Peyer's patch (tissue), 4 donors: ENCODE measurements around the gene EFNB2. TPM values are rescaled to one million over a fixed set of nuclear protein-coding genes. Genes with fewer than 3 reads are reported as not detected.
A peak's percentile ranks its signal among the peaks of the same experiment; 100 is the strongest.

Source experiments
- DNase-seq, 3 donors: peaks; one replicate each; pipeline ENCODE4 v3.0.0-alpha.2; 2017 to 2019
- H3K27ac ChIP-seq, 4 donors: fragments of 200-600 bp; sonication (generic); one replicate each; pipeline ENCODE4 v1.5.1; 2016 to 2019
- H3K27me3 ChIP-seq, 2 donors: fragments of 200-600 bp; sonication (generic); one replicate each; pipeline ENCODE4 v1.5.1; 2019
- H3K36me3 ChIP-seq, 3 donors: fragments of 200-600 bp; sonication (generic); one replicate each; pipeline ENCODE4 v1.5.1; 2016 to 2019
- H3K4me1 ChIP-seq, 4 donors: fragments of 200-600 bp; sonication (generic); one replicate each; pipeline ENCODE4 v1.5.1; 2016 to 2019
- H3K4me3 ChIP-seq, 4 donors: fragments of 200-600 bp; sonication (generic); 1 replicate in 3 of 4; 2 replicates in 1 of 4; pipeline ENCODE4 v1.5.1; 2016 to 2019; ENCODE audit warnings: mild to moderate bottlenecking in 1 of 4
- H3K9me3 ChIP-seq, 4 donors: fragments of 200-600 bp; sonication (generic); one replicate each; pipeline ENCODE4 v1.5.1; 2016 to 2019; ENCODE audit warnings: mild to moderate bottlenecking in 1 of 4
- CTCF ChIP-seq, 6 experiments: fragments of 450-650 bp in 4 of 6; fragments of 200-600 bp in 2 of 6; sonication (generic) in 1 of 6; IDR thresholded peaks; one replicate each; pipeline ENCODE4 v1.5.1; 2017 to 2019; ENCODE audit warnings: antibody characterized with exemption in 6 of 6, mild to moderate bottlenecking in 3 of 6, moderate library complexity in 1 of 6
- POLR2A ChIP-seq, 2 donors: fragments of 450-650 bp; IDR thresholded peaks; one replicate each; pipeline ENCODE4 v1.5.1; 2017; ENCODE audit warnings: antibody characterized with exemption in 2 of 2, mild to moderate bottlenecking in 2 of 2, moderate library complexity in 2 of 2
- total RNA-seq, 4 donors: library from RNA; depleted of rRNA; stranded (reverse); fragments of >200 nt; gene quantifications; one replicate each; pipeline ENCODE4 v1.1.0, GENCODE V29; 2016

Gene EFNB2
- total RNA-seq, 4 donors from 2014 or later = 5.8 to 38.9 (median 30.2) TPM

DNA sequence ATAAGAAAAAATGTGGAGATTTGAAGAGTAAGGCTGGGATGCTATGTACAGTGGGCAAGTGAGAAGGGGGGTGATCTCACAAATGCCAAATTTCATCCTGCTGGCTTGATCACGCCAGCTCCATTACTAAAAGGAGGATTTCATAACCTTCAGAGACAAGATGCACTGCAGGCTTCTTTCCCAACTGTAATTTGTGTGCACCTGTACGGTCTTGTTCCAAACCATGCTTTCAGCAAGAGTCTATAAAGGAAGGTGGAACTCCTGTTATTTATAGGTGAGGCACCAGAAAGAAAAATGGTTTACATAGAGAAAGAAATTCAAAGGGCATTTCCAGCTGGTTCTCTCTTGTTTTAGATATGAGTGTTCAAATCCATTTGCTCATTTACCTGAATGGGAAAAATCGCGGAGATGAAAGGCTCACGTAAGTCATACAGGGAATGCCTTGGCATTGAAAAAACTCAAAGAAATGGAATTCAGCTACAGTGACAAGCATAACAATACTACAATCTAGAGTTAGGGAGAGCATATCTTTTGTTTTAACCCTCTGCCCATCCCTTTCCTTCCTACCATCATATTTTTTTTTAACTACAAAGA is 13.3 kb downstream of the EFNB2 start:
- DNase-seq = no peak
- H3K27me3 ChIP-seq = no peaks in the 10 kb centered on the region
- TF ChIP-seq CTCF (IDR thresholded peaks at IDR 0.05) = no peak
- TF ChIP-seq POLR2A (IDR thresholded peaks at IDR 0.05) = no peak
- no peak overlapping the region for H3K27ac ChIP-seq
- no peak overlapping the region for H3K4me3 ChIP-seq
- peaks cover 0 to 4% (median 0%) of the 10 kb centered on the region in 4 donors for H3K4me1 ChIP-seq
- peaks cover 0 to 6% (median 0%) of the 10 kb centered on the region in 3 donors for H3K36me3 ChIP-seq
- no peaks in the 10 kb centered on the region for H3K9me3 ChIP-seq

DNA sequence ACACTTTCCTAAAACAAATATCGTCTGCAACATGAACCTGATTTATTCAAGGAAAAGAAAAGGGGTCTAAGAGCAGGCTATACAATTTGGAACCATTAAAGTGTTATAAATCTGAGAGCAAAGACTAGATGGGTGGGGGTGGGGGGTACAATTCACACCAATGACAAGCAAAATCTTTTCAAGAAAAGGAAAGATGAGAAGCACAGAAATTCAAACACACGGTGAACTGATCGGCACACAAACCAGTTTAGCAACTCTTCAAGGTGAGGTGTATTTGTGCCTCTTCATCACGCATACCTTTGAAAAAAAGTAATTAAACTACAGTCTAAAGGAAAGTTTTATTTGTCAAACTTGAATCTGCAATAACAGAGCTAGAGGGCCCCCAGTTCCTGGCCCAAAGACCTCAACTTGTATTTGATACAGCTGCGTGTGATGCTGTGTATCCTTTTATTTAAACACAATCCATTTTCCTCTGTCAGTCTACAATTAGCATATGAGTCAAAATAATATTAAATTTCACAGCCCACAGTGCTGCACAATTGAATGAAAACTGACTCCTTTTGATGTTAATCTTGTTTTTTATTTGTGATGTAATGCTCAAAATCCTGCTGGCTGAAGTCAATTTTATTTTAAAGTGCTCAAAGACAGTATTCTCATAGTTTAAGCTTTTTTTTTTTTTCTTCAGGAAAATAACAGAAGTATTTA is 14.2 kb downstream of the EFNB2 start:
- Histone ChIP-seq H3K4me1 (peaks cover 0 to 4% (median 0%) of the 10 kb centered on the region in 4 donors), H3K4me3 (no peak overlapping the region), H3K9me3 (no peaks in the 10 kb centered on the region), H3K27me3 (no peaks in the 10 kb centered on the region), H3K36me3 (peaks cover 0 to 6% (median 0%) of the 10 kb centered on the region in 3 donors), H3K27ac (no peak overlapping the region)
- TF ChIP-seq CTCF (IDR thresholded peaks at IDR 0.05) (no peak), POLR2A (IDR thresholded peaks at IDR 0.05) (no peak)
- no peak for DNase-seq

DNA sequence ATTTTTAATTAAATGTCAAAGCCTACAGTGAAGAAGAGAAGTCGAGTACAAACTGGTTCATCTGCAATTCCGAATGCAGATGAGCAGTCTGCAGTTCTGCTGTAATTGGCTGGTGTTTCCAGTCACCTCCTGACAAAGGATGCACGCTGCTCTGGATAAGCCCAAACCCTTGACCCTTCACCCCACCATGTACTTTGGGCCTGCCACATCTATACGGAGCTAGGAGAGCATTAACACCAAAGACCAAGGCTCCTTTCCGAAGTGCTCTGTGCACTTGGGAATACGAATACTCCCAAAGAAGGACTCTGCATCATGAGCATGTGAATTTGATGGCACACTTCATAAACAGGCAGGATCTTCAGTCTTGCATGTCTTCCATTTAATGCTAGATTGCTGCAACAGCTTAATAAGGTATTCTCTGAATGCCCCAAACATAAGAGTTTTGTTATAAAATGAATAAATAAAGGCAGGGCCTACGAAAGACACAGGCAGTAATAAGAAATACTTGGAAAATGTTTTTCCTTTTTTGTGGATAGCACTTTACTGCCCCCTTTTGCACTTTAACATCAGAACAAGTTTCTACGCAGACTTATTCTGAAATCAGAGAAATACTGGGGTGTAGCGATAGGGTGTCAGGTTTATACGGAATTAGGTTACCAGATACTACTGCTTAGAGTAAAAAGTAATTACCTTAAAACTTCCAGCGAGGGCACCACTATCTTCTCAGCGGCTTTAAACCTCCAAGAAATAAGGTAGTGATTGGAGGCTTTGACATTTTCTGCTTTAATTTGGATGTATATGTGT is 15.0 kb downstream of the EFNB2 start:
- DNase-seq = no peak
- TF ChIP-seq CTCF (IDR thresholded peaks at IDR 0.05) (peak in 2 of 6 experiments; percentile 23 to 33), POLR2A (IDR thresholded peaks at IDR 0.05) (no peak)
- peaks cover 0 to 4% (median 0%) of the 10 kb centered on the region in 4 donors for H3K4me1 ChIP-seq

DNA sequence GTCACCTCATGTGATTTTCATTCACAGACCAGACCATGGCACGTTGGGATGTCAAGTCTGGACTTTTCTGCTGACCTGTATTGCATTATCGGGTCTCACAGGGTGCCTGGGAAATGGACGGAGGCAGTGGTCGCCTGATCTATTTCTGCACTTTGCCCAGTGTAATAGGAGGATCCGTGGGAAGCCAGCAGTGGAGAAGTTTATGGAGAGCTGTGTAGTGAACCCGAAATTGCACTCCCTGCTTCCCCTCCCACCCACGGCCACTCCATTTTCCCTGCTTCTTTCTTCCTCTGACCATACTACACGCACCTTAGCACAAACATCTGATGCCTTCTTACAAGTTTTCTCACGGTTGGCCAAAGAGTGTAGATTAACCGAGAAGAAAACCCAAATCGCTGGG is 16.9 kb downstream of the EFNB2 start:
- Histone ChIP-seq H3K36me3 (peaks cover 0 to 6% (median 0%) of the 10 kb centered on the region in 3 donors), H3K4me1 (peaks cover 0 to 4% (median 0%) of the 10 kb centered on the region in 4 donors), H3K27ac (no peak overlapping the region), H3K4me3 (no peak overlapping the region), H3K9me3 (no peaks in the 10 kb centered on the region), H3K27me3 (no peaks in the 10 kb centered on the region)
- TF ChIP-seq POLR2A (IDR thresholded peaks at IDR 0.05) (no peak), CTCF (IDR thresholded peaks at IDR 0.05) (no peak)
- no peak for DNase-seq

More for the DNA sequence above, 15.0 kb downstream of the EFNB2 start:
- Histone ChIP-seq H3K4me3 (no peak overlapping the region), H3K27ac (no peak overlapping the region), H3K27me3 (no peaks in the 10 kb centered on the region), H3K9me3 (no peaks in the 10 kb centered on the region), H3K36me3 (peaks cover 0 to 6% (median 0%) of the 10 kb centered on the region in 3 donors)

- H3K27me3 ChIP-seq = no peaks in the 10 kb centered on the region
- H3K27ac ChIP-seq = no peak overlapping the region
- no peaks in the 10 kb centered on the region for H3K4me1 ChIP-seq
- no peak for DNase-seq
- no peak overlapping the region for H3K4me3 ChIP-seq
- TF ChIP-seq POLR2A (IDR thresholded peaks at IDR 0.05) (no peak), CTCF (IDR thresholded peaks at IDR 0.05) (no peak)
- no peaks in the 10 kb centered on the region for H3K9me3 ChIP-seq
- peaks cover 0 to 6% (median 0%) of the 10 kb centered on the region in 3 donors for H3K36me3 ChIP-seq
These were observed 18.2 kb downstream of the EFNB2 start for GRCh38 chr13:106517109-106517847.
